ENCODE data around the gene HCFC1.

Gene HCFC1

GRCh38 chrX:153902385-153902784 is 69.2 kb downstream of the HCFC1 start:
- no peak for DNase-seq (ENCODE audit: low spot score)

GRCh38 chrX:153901753-153902140 is 69.9 kb downstream of the HCFC1 start:
- no peak for DNase-seq (ENCODE audit: low spot score)

- no peak for DNase-seq (ENCODE audit: low spot score)
Observed at GRCh38 chrX:153900831-153901752, 70.5 kb downstream of the HCFC1 start.

GRCh38 chrX:153897899-153898298 is 73.7 kb downstream of the HCFC1 start:
- peak; percentile 17 for DNase-seq (ENCODE audit: low spot score)

All from cerebellar cortex (tissue), 1 donor.